ENCODE results near the gene RIIAD1. TPM values are rescaled to one million over a fixed set of nuclear protein-coding genes. Genes with fewer than 3 reads are reported as not detected.

Gene RIIAD1
- total RNA-seq, 1 donor from 2014 or later = not detected

GRCh38 chr1:151759241-151759640 lies 37.9 kb downstream of the RIIAD1 start:
- no peaks in the 10 kb centered on the region for H4K20me1 ChIP-seq (ENCODE audit: low read depth)
- DNase-seq (ENCODE audit: low spot score) = no peak
- peaks cover 13% of the 10 kb centered on the region for H3K79me2 ChIP-seq (ENCODE audit: low read depth)
- Mint-ChIP-seq H3K36me3 (peaks cover 17% of the 10 kb centered on the region), H3K27me3 (ENCODE audit: insufficient read depth, low read depth) (no peaks in the 10 kb centered on the region), H3K9me3 (no peaks in the 10 kb centered on the region), H3K27ac (no peak overlapping the region), H3K4me1 (peaks cover 13% of the 10 kb centered on the region), H3K4me3 (no peak overlapping the region)
- H3F3A ChIP-seq (ENCODE audit: low read depth) = peaks cover 3% of the 10 kb centered on the region
- peaks cover 7% of the 10 kb centered on the region for H3K36me3 ChIP-seq
- H3K27me3 ChIP-seq = no peaks in the 10 kb centered on the region
- no peak overlapping the region for H3K9ac ChIP-seq
- no peak overlapping the region for H3K4me2 ChIP-seq
- H2AFZ ChIP-seq (replicated peaks) = no peak overlapping the region
- H3K9me3 ChIP-seq (ENCODE audit: low read depth) = no peaks in the 10 kb centered on the region
- TF ChIP-seq CTCF (IDR thresholded peaks at IDR 0.05) = no peak
- TF ChIP-seq EZH2phosphoT487 (IDR thresholded peaks at IDR 0.05) = no peak
- TF ChIP-seq EZH2 (IDR thresholded peaks at IDR 0.05) = no peak
- no peak overlapping the region for H3K27ac ChIP-seq
- H3K4me3 ChIP-seq = no peak overlapping the region
- peaks cover 7% of the 10 kb centered on the region for H3K4me1 ChIP-seq

- H3K36me3 Mint-ChIP-seq = peaks cover 17% of the 10 kb centered on the region
- H3K36me3 ChIP-seq = peaks cover 7% of the 10 kb centered on the region
- H3K79me2 ChIP-seq (ENCODE audit: low read depth) = peaks cover 13% of the 10 kb centered on the region
- peaks cover 5% of the 10 kb centered on the region for H3K27me3 Mint-ChIP-seq (ENCODE audit: insufficient read depth, low read depth)
- peaks cover 23% of the 10 kb centered on the region for H3K4me1 Mint-ChIP-seq
- DNase-seq (ENCODE audit: low spot score) = no peak
- peaks cover 3% of the 10 kb centered on the region for H3F3A ChIP-seq (ENCODE audit: low read depth)
- H3K4me3 ChIP-seq = no peak overlapping the region
- no peaks in the 10 kb centered on the region for H3K27me3 ChIP-seq
- H4K20me1 ChIP-seq (ENCODE audit: low read depth) = no peaks in the 10 kb centered on the region
- no peak overlapping the region for H3K27ac Mint-ChIP-seq
- no peaks in the 10 kb centered on the region for H3K9me3 ChIP-seq (ENCODE audit: low read depth)
- no peak overlapping the region for H2AFZ ChIP-seq (replicated peaks)
- H3K9me3 Mint-ChIP-seq = no peaks in the 10 kb centered on the region
- peaks cover 7% of the 10 kb centered on the region for H3K4me1 ChIP-seq
- H3K4me2 ChIP-seq = no peak overlapping the region
- H3K27ac ChIP-seq = no peak overlapping the region
- no peak overlapping the region for H3K9ac ChIP-seq
- peak overlapping the region; percentile 66 for H3K4me3 Mint-ChIP-seq
- TF ChIP-seq CTCF (IDR thresholded peaks at IDR 0.05) (no peak), EZH2 (IDR thresholded peaks at IDR 0.05) (no peak), EZH2phosphoT487 (IDR thresholded peaks at IDR 0.05) (no peak)
Observed at GRCh38 chr1:151760597-151761385, 39.5 kb downstream of the RIIAD1 start.

GRCh38 chr1:151762941-151763921 lies 41.9 kb downstream of the RIIAD1 start, which contains the start of gene MRPL9:
MRPL9 (minus strand) TSS chr1:151763496; CDS start chr1:151763479, 17 bp downstream.
- Histone ChIP-seq H2AFZ (replicated peaks) (peak within 1 kb of the TSS; percentile 94), H3K9ac (peak within 1 kb of the TSS; percentile 93), H3K36me3 (peaks cover 7% of the 10 kb centered on the region), H3K27me3 (no peaks in the 10 kb centered on the region), H3K79me2 (ENCODE audit: low read depth) (peaks cover 13% of the 10 kb centered on the region), H3K4me2 (peak within 1 kb of the TSS; percentile 90), H4K20me1 (ENCODE audit: low read depth) (no peaks in the 10 kb centered on the region), H3F3A (ENCODE audit: low read depth) (peaks cover 3% of the 10 kb centered on the region), H3K9me3 (ENCODE audit: low read depth) (no peaks in the 10 kb centered on the region), H3K4me1 (peaks cover 7% of the 10 kb centered on the region), H3K4me3 (peak within 1 kb of the TSS; percentile 93), H3K27ac (peak within 1 kb of the TSS; percentile 68)
- Mint-ChIP-seq H3K27ac (peak within 1 kb of the TSS; percentile 78), H3K9me3 (no peaks in the 10 kb centered on the region), H3K27me3 (ENCODE audit: insufficient read depth, low read depth) (peaks cover 7% of the 10 kb centered on the region), H3K4me1 (peaks cover 23% of the 10 kb centered on the region), H3K36me3 (peaks cover 12% of the 10 kb centered on the region), H3K4me3 (peak within 1 kb of the TSS; percentile 91)
- peak; percentile 17 for TF ChIP-seq EZH2 (IDR thresholded peaks at IDR 0.05)
- TF ChIP-seq EZH2phosphoT487 (IDR thresholded peaks at IDR 0.05) = no peak
- peak; percentile 90 for DNase-seq (ENCODE audit: low spot score)
